Activated CD4-positive, alpha-beta memory T cell treated with anti-CD3 and anti-CD28 coated beads, Interleukin-2, amount 10 ng/mL, durations not matched to agents 7 days and 5 days (primary cell): ENCODE measurements around the gene CCL1. TPM values are rescaled to one million over a fixed set of nuclear protein-coding genes. Genes with fewer than 3 reads are reported as not detected.
"Not testable (repeated sequence)": the region's sequence is repeated elsewhere in the genome, so short reads cannot be mapped to it uniquely, and the experiment has no call there.

Source experiments
- CTCF ChIA-PET: fragments of 350-600 bp; sonication (Branson Sonifier 250); formaldehyde crosslinking; loops from one replicate; lab custom pipeline; 2021; ENCODE audit warnings: antibody characterized with exemption, inconsistent platforms; lab: Charles Lee
- POLR2A ChIA-PET: fragments of 350-600 bp; sonication (Branson Sonifier 250); formaldehyde crosslinking; loops from one replicate; lab custom pipeline; 2021; ENCODE audit warnings: antibody characterized with exemption; lab: Charles Lee
- DNase-seq: peaks from one replicate; pipeline ENCODE4 v3.0.0-alpha.2; 2020
- H3K27ac Mint-ChIP-seq: one replicate; pipeline ENCODE4 v1.8.0; 2021; ENCODE audit warnings: mild to moderate bottlenecking, mixed read lengths
- H3K27me3 Mint-ChIP-seq: one replicate; pipeline ENCODE4 v1.8.0; 2021; ENCODE audit warnings: mixed read lengths
- H3K36me3 Mint-ChIP-seq: one replicate; pipeline ENCODE4 v1.8.0; 2021; ENCODE audit warnings: low read depth, mixed read lengths
- H3K4me1 Mint-ChIP-seq: one replicate; pipeline ENCODE4 v1.8.0; 2021; ENCODE audit warnings: mixed read lengths
- H3K4me3 Mint-ChIP-seq: one replicate; pipeline ENCODE4 v1.8.0; 2021; ENCODE audit warnings: mild to moderate bottlenecking, mixed read lengths
- H3K9me3 Mint-ChIP-seq: one replicate; pipeline ENCODE4 v1.8.0; 2021; ENCODE audit warnings: mixed read lengths
- total RNA-seq, 2 experiments: library from RNA; stranded (reverse); gene quantifications; one replicate each; pipeline ENCODE4 v1.2.3, GENCODE V29; 2021

Gene CCL1
- total RNA-seq, 2 experiments from 2014 or later: 4.8 to 6.8 TPM

DNA sequence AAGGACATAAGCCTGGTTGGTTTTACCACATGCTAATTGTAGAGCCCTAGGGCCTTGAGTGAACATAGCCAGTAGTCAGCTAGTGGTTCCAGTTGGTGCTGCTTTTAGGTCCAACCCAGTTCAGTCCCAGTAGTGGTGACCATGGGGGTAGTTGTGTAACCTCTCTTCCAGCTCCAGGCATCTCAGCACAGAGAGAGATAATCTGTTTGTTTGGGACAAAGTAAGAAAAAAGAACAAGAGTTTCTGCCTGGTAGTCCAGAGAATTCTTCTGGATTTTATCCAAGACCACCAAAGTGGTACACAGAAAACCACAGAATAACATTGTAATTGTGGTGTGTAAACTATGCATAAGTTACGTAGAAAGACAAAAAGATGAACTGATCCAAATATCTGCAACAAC lies 11.9 kb downstream of the CCL1 start:
- Mint-ChIP-seq H3K36me3 (no peaks in the 10 kb centered on the region), H3K27me3 (peaks cover 53% of the 10 kb centered on the region), H3K4me1 (no peaks in the 10 kb centered on the region), H3K9me3 (no peaks in the 10 kb centered on the region), H3K4me3 (no peak overlapping the region), H3K27ac (no peak overlapping the region)
- CTCF ChIA-PET: interaction anchor here (1.5 kb wide), 1 partner anchor 11 kb away, joined by 7 read pairs; no protein-coding TSS in a partner anchor
- DNase-seq: no peak
- POLR2A ChIA-PET: no interaction called here

- no peak for DNase-seq
- Mint-ChIP-seq H3K9me3 (no peaks in the 10 kb centered on the region), H3K36me3 (no peaks in the 10 kb centered on the region), H3K27me3 (peaks cover 48% of the 10 kb centered on the region), H3K4me1 (no peaks in the 10 kb centered on the region), H3K27ac (no peak overlapping the region), H3K4me3 (no peak overlapping the region)
- ChIA-PET CTCF (interaction anchor here (1.1 kb wide), 1 partner anchor 10 kb away, joined by 3 read pairs; no protein-coding TSS in a partner anchor), POLR2A (no interaction called here)
Observed at GRCh38 chr17:34349751-34350150, 13.3 kb downstream of the CCL1 start.

DNA sequence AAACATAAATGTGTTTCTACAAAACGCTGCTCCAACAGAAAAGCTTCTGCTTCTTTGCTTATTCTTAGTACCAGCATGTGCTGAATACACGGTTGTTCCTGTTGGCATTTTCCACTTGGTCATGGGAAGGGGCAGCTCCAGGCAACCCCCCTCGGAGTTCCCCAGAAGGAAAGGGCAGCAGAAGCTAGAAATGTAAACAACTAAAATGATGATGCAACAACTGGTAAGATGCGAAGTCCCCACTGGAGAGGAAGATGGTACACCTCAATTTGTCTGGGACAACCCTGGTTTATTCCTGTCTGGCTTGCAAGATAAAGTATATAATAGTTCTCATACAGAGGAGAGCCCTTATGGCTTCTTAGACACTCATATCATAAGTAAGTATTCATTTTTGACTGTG lies 16.0 kb downstream of the CCL1 start:
- Mint-ChIP-seq H3K27me3 (peaks cover 47% of the 10 kb centered on the region), H3K4me3 (no peak overlapping the region), H3K4me1 (no peaks in the 10 kb centered on the region), H3K36me3 (no peaks in the 10 kb centered on the region), H3K9me3 (no peaks in the 10 kb centered on the region), H3K27ac (no peak overlapping the region)
- CTCF ChIA-PET: no interaction called here
- no peak for DNase-seq
- POLR2A ChIA-PET: no interaction called here

GRCh38 chr17:34341916-34342315 lies 21.1 kb downstream of the CCL1 start:
- ChIA-PET POLR2A (no interaction called here), CTCF (no interaction called here)
- H3K9me3 Mint-ChIP-seq: no peaks in the 10 kb centered on the region
- H3K27me3 Mint-ChIP-seq: peaks cover 60% of the 10 kb centered on the region
- H3K27ac Mint-ChIP-seq: no peak overlapping the region
- no peak overlapping the region for H3K4me3 Mint-ChIP-seq
- H3K36me3 Mint-ChIP-seq: no peaks in the 10 kb centered on the region
- no peak for DNase-seq
- H3K4me1 Mint-ChIP-seq: no peaks in the 10 kb centered on the region

GRCh38 chr17:34339138-34339770 lies 23.8 kb downstream of the CCL1 start:
- Mint-ChIP-seq H3K4me3 (no peak overlapping the region), H3K36me3 (no peaks in the 10 kb centered on the region), H3K9me3 (no peaks in the 10 kb centered on the region), H3K27me3 (peaks cover 66% of the 10 kb centered on the region), H3K4me1 (no peaks in the 10 kb centered on the region), H3K27ac (no peak overlapping the region)
- ChIA-PET CTCF (interaction anchor here (1.3 kb wide), 2 partner anchors 22 kb away, joined by 3 to 6 read pairs; no protein-coding TSS in a partner anchor), POLR2A (no interaction called here)
- DNase-seq: no peak

- H3K4me1 Mint-ChIP-seq: no peaks in the 10 kb centered on the region
- DNase-seq: no peak
- no peak overlapping the region for H3K27ac Mint-ChIP-seq
- CTCF ChIA-PET: interaction anchor here (1.3 kb wide), 1 partner anchor 24 kb away, joined by 6 read pairs; no protein-coding TSS in a partner anchor
- no peaks in the 10 kb centered on the region for H3K36me3 Mint-ChIP-seq
- no peaks in the 10 kb centered on the region for H3K9me3 Mint-ChIP-seq
- H3K27me3 Mint-ChIP-seq: peaks cover 63% of the 10 kb centered on the region
- POLR2A ChIA-PET: no interaction called here
- H3K4me3 Mint-ChIP-seq: no peak overlapping the region
Observed at GRCh38 chr17:34337701-34338100, 25.3 kb downstream of the CCL1 start.

DNA sequence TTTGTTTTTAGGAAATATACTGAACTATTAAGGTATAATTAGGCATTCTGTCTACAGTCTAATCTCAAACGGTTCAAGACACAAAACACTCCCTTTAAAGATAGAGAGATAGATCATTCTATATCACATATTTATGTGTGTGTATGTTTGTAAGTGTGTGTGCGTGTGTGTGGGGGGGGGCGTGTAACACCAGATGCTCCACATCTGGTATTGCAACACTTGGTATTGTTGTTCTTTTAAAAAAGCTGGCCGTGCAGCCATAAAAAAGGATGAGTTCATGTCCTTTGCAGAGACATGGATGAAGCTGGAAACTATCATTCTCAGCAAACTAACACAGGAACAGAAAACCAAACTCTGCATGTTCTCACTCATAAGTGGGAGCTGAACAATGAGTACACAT lies 35.5 kb downstream of the CCL1 start:
- H3K27me3 Mint-ChIP-seq: peaks cover 58% of the 10 kb centered on the region
- CTCF ChIA-PET, H3K4me1 Mint-ChIP-seq, POLR2A ChIA-PET, DNase-seq, H3K27ac Mint-ChIP-seq, H3K4me3 Mint-ChIP-seq, H3K36me3 Mint-ChIP-seq, H3K9me3 Mint-ChIP-seq: not testable (repeated sequence)

DNA sequence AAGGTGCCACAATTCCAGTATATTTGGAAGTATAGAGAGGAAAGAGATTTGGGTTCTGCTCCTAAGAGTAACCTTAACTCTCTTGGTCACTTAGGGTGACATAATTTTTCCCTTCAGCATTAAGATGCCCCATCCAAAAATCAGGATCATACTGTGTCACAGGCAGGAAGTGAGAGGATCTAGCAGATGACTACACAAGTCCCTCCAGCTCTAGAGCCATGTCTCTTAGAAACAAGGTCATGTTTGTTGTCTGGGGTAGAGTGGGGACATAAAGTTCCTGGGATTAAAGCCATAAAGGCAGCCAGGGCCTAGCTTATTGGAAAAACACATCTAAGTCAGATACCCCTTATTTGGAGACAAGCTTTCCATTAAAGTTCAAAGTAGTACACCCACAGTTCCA lies 41.1 kb downstream of the CCL1 start:
- no peak overlapping the region for H3K27ac Mint-ChIP-seq
- POLR2A ChIA-PET: no interaction called here
- CTCF ChIA-PET: interaction anchor here (0.9 to 4.5 kb wide), 3 partner anchors 39 to 122 kb away, joined by 3 to 16 read pairs (median 4); no protein-coding TSS in a partner anchor

DNA sequence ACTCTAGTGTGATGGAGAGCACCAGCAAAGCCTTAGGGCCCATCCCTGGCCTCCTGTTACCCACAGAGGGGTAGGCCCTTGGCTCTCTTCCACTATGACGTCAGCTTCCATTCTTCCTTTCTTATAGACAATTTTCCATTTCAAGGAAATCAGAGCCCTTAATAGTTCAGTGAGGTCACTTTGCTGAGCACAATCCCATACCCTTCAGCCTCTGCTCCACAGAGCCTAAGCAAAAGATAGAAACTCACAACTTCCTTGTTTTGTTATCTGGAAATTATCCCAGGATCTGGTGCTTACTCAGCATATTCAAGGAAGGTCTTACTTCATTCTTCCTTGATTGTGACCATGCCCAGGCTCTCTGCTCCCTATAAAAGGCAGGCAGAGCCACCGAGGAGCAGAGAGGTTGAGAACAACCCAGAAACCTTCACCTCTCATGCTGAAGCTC lies 44.0 kb downstream of the CCL1 start, which contains the start of gene CCL8:
Gene CCL8, plus strand, starts transcription at position 397 of the 445 bp plus-strand sequence. CDS start 67 bp downstream, outside the sequence.
- no peaks in the 10 kb centered on the region for H3K36me3 Mint-ChIP-seq
- DNase-seq: no peak
- no peaks in the 10 kb centered on the region for H3K4me1 Mint-ChIP-seq
- peaks cover 29% of the 10 kb centered on the region for H3K27me3 Mint-ChIP-seq
- H3K4me3 Mint-ChIP-seq: no peak within 1 kb of the TSS
- no peak within 1 kb of the TSS for H3K27ac Mint-ChIP-seq
- ChIA-PET POLR2A (no interaction called here), CTCF (interaction anchor here (1.7 kb wide), 1 partner anchor 42 kb away, joined by 5 read pairs; no protein-coding TSS in a partner anchor)
- no peaks in the 10 kb centered on the region for H3K9me3 Mint-ChIP-seq

More for the DNA sequence above, 41.1 kb downstream of the CCL1 start:
- DNase-seq: no peak
- H3K9me3 Mint-ChIP-seq: no peaks in the 10 kb centered on the region
- no peaks in the 10 kb centered on the region for H3K4me1 Mint-ChIP-seq
- H3K4me3 Mint-ChIP-seq: no peak overlapping the region
- no peaks in the 10 kb centered on the region for H3K36me3 Mint-ChIP-seq
- H3K27me3 Mint-ChIP-seq: peaks cover 29% of the 10 kb centered on the region

- H3K36me3 Mint-ChIP-seq: no peaks in the 10 kb centered on the region
- no peak overlapping the region for H3K27ac Mint-ChIP-seq
- no peaks in the 10 kb centered on the region for H3K4me1 Mint-ChIP-seq
- no peak overlapping the region for H3K4me3 Mint-ChIP-seq
- ChIA-PET CTCF (interaction anchor here (1.4 to 1.7 kb wide), 2 partner anchors 43 to 147 kb away, joined by 3 to 5 read pairs; no protein-coding TSS in a partner anchor), POLR2A (no interaction called here)
- H3K9me3 Mint-ChIP-seq: no peaks in the 10 kb centered on the region
- peaks cover 27% of the 10 kb centered on the region for H3K27me3 Mint-ChIP-seq
- DNase-seq: no peak
Observed at GRCh38 chr17:34318474-34318873, 44.6 kb downstream of the CCL1 start.

DNA sequence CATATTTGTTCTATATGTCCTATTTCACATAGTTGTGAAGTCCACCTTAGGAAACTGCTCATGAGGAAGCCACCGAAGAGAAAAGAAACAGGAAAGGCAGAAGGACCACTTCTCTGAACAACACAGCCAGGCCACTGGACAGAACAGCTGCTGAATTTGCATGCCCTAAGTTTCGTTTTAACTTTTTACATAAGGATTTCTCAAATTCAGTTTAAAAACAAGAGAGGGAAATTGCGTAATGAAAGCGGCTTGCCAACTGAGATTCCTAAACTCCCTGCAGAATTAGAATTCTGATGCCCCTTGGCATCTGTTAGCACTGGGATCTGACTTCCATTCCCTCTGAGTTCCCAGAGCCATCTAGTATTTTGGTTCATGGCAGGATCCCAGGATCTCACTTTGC lies 48.8 kb downstream of the CCL1 start:
- Mint-ChIP-seq H3K4me3 (no peak overlapping the region), H3K27me3 (peaks cover 40% of the 10 kb centered on the region), H3K36me3 (no peaks in the 10 kb centered on the region), H3K4me1 (no peaks in the 10 kb centered on the region), H3K9me3 (no peaks in the 10 kb centered on the region), H3K27ac (no peak overlapping the region)
- POLR2A ChIA-PET: no interaction called here
- CTCF ChIA-PET: no interaction called here
- DNase-seq: no peak

GRCh38 chr17:34313164-34313563 lies 49.9 kb downstream of the CCL1 start:
- DNase-seq: no peak
- Mint-ChIP-seq H3K4me3 (no peak overlapping the region), H3K27me3 (peaks cover 42% of the 10 kb centered on the region), H3K27ac (no peak overlapping the region), H3K36me3 (no peaks in the 10 kb centered on the region), H3K9me3 (no peaks in the 10 kb centered on the region), H3K4me1 (no peaks in the 10 kb centered on the region)
- ChIA-PET CTCF (no interaction called here), POLR2A (no interaction called here)

DNA sequence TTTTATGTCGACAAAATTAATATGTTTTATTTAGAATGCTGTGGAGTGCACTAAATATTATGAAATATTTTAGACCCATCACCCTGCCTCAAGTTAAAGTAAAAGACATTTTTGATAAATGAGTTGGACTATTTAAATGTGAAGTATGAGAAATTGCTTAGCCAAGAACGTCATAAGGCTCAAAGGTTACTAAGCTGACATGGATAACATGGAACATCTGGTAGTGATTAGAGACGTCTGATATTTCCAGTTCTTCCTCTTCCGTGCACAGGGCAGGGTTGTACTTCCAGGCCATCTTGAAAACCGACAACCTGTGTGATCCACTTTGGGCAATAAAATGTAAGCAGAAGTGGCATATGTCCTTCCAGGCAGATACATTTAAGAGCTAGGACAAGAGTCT lies 51.0 kb downstream of the CCL1 start:
- no peak overlapping the region for H3K4me3 Mint-ChIP-seq
- ChIA-PET POLR2A (interaction anchor here (0.6 kb wide), 1 partner anchor 1822 kb away, joined by 3 read pairs; no protein-coding TSS in a partner anchor), CTCF (no interaction called here)
- no peak for DNase-seq
- peaks cover 46% of the 10 kb centered on the region for H3K27me3 Mint-ChIP-seq
- peaks cover 5% of the 10 kb centered on the region for H3K4me1 Mint-ChIP-seq
- no peak overlapping the region for H3K27ac Mint-ChIP-seq
- no peaks in the 10 kb centered on the region for H3K9me3 Mint-ChIP-seq
- no peaks in the 10 kb centered on the region for H3K36me3 Mint-ChIP-seq
